BE2C (cell line): ENCODE results near the gene DHCR7.

ENCODE experiments used
- DNase-seq: peaks from one replicate; pipeline ENCODE4 v3.0.0-alpha.2; 2020
- H3K27me3 ChIP-seq: fragments of 250-450 bp; sonication (Bioruptor Pico); 2 replicates; pipeline ENCODE4 v1.5.1; 2020; ENCODE audit warnings: mild to moderate bottlenecking
- H3K36me3 ChIP-seq: fragments of 250-450 bp; sonication (Bioruptor Pico); 2 replicates; pipeline ENCODE4 v1.5.1; 2020; ENCODE audit warnings: mild to moderate bottlenecking
- H3K4me1 ChIP-seq: fragments of 250-450 bp; sonication (Bioruptor Pico); 2 replicates; pipeline ENCODE4 v1.5.1; 2020
- H3K4me3 ChIP-seq: 2 replicates; pipeline ENCODE4 v1.5.1; 2011; ENCODE audit warnings: low read depth, low read length
- H3K9me3 ChIP-seq: fragments of 250-450 bp; sonication (Bioruptor Pico); 2 replicates; pipeline ENCODE4 v1.5.1; 2020
- TF ChIP-seq, protein P1 (sequence below): IDR thresholded peaks from 2 replicates; pipeline ENCODE4 v1.5.1; 2012; ENCODE audit warnings: mild to moderate bottlenecking, low read depth, low read length

Gene DHCR7

DNA sequence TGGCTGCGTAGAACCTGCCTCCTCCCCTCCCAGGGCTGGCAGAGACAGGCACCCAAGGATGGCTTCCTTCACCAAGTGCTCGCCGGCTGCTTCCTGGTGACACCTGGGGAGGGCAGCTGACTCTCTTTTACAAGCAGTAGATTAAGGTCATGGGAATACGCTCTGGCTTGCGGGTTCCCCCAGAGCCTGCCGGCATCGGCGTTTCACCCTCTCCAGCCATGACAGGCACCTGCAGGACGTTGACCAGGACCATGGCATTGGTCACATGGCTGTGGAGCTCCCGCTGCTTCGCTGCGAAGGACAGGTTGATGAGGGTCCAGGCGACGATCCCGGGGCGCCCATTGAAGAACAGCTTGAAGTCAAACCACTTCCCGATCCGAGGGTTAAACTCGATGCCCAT is 9.5 kb downstream of the DHCR7 start:
- no peaks in the 10 kb centered on the region for H3K9me3 ChIP-seq
- TF ChIP-seq, protein P1, sequence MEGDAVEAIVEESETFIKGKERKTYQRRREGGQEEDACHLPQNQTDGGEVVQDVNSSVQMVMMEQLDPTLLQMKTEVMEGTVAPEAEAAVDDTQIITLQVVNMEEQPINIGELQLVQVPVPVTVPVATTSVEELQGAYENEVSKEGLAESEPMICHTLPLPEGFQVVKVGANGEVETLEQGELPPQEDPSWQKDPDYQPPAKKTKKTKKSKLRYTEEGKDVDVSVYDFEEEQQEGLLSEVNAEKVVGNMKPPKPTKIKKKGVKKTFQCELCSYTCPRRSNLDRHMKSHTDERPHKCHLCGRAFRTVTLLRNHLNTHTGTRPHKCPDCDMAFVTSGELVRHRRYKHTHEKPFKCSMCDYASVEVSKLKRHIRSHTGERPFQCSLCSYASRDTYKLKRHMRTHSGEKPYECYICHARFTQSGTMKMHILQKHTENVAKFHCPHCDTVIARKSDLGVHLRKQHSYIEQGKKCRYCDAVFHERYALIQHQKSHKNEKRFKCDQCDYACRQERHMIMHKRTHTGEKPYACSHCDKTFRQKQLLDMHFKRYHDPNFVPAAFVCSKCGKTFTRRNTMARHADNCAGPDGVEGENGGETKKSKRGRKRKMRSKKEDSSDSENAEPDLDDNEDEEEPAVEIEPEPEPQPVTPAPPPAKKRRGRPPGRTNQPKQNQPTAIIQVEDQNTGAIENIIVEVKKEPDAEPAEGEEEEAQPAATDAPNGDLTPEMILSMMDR, result no peak
- H3K4me3 ChIP-seq, result no peak overlapping the region
- peaks cover 32% of the 10 kb centered on the region for H3K36me3 ChIP-seq
- DNase-seq, result no peak
- H3K4me1 ChIP-seq, result no peaks in the 10 kb centered on the region
- H3K27me3 ChIP-seq, result no peaks in the 10 kb centered on the region

DNA sequence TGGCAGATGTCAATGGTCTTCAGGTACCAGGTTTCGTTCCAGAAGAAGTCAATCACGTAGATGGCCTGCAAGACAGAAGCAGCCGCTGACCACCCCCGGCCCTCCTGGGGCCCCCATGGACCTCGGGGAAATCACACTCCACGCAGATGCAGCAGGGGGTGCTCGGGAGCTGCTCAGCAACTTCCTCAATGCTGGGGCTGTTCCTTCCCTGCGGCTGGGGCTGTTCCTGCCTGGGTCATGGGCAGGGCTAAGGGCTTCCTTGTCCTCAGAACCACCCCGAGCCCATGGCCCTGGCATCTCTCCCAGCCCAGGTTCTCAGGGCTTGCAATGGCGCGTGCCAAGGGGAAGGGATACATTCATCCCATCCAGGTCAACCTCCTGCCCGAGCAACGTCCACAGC is 10.3 kb downstream of the DHCR7 start:
- no peaks in the 10 kb centered on the region for H3K27me3 ChIP-seq
- no peak overlapping the region for H3K4me3 ChIP-seq
- no peaks in the 10 kb centered on the region for H3K4me1 ChIP-seq
- H3K36me3 ChIP-seq, result peaks cover 24% of the 10 kb centered on the region
- DNase-seq, result no peak
- no peaks in the 10 kb centered on the region for H3K9me3 ChIP-seq
- TF ChIP-seq, protein P1, result no peak

DNA sequence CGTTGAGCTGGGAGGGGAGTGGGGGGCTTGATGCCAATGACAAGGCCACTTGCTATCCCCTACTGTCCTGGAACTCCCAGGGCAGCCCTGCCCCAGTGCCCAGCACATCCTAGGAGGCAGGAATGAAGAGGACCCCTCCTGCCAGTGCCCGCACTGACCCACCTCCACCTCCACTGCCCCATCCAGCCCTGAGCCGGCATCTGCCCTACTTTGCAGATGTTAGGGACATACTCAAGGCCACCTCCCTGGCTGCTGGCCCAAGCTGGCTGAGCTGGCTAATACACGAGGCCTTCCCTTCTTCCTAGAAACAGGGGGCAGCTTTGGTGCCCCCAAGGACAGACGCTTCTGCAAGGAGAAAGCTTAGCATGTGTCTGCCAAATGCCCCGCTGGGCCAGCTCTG is 10.8 kb downstream of the DHCR7 start:
- TF ChIP-seq, protein P1, result no peak
- H3K36me3 ChIP-seq, result peaks cover 23% of the 10 kb centered on the region
- H3K27me3 ChIP-seq, result no peaks in the 10 kb centered on the region
- DNase-seq, result no peak
- no peak overlapping the region for H3K4me3 ChIP-seq
- no peaks in the 10 kb centered on the region for H3K4me1 ChIP-seq
- no peaks in the 10 kb centered on the region for H3K9me3 ChIP-seq

DNA sequence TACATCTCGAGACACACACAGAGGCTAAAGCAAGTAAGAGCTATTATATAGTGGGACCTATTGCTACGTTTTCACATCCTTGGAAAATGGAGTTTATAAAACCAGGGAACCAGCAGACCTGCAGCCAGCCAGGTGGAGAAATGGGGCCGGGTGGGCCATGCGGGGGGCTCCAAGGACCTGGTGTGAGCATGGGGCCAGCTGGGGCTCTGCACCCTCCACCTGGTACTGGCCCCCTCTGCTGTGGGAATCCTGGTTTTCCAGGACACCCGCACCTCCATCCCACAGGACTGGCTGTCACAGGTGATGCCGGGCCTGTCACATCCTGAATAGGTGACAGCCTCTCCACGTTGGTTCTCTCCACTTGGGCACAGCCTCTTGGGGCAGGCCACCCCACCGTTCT is 11.3 kb downstream of the DHCR7 start:
- no peak for DNase-seq
- Histone ChIP-seq H3K4me1 (no peaks in the 10 kb centered on the region), H3K36me3 (peaks cover 23% of the 10 kb centered on the region), H3K27me3 (no peaks in the 10 kb centered on the region), H3K9me3 (no peaks in the 10 kb centered on the region), H3K4me3 (no peak overlapping the region)
- TF ChIP-seq, protein P1, result no peak

DNA sequence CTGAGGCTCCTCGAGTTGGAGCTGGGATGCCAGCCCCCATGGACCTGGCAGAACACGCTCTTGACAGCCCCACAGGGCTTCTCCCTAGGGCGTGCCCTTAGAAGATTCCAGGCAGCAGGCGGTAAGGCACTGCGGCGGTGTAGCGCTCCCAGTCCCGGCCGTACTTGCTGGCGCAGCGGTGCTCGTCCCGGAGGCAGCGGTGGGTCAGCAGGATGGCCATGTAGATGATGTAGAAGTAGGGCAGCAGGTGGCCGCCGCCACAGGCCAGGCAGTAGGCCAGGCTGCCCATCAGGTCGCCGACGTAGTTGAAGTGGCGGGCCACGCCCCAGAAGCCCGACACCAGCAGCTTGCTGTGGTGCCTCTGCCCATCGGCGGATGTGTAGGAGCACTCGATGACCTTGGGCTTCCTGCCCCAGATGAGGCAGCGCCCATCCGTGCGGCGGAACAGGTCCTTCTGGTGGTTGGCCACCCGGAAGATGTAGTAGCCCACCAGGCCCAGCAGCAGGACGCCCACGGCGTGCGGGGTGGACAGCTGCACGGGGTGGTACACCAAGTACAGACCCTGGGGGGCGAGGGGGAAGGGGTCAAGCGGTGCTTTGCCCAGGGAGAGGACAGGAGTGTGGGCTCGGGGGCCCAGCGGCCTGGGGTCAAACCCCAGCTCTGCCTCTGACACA is 12.8 kb downstream of the DHCR7 start:
- H3K4me1 ChIP-seq, result no peaks in the 10 kb centered on the region
- no peak overlapping the region for H3K4me3 ChIP-seq
- peaks cover 18% of the 10 kb centered on the region for H3K36me3 ChIP-seq
- TF ChIP-seq, protein P1, result no peak
- no peaks in the 10 kb centered on the region for H3K9me3 ChIP-seq
- no peaks in the 10 kb centered on the region for H3K27me3 ChIP-seq
- DNase-seq, result no peak

DNA sequence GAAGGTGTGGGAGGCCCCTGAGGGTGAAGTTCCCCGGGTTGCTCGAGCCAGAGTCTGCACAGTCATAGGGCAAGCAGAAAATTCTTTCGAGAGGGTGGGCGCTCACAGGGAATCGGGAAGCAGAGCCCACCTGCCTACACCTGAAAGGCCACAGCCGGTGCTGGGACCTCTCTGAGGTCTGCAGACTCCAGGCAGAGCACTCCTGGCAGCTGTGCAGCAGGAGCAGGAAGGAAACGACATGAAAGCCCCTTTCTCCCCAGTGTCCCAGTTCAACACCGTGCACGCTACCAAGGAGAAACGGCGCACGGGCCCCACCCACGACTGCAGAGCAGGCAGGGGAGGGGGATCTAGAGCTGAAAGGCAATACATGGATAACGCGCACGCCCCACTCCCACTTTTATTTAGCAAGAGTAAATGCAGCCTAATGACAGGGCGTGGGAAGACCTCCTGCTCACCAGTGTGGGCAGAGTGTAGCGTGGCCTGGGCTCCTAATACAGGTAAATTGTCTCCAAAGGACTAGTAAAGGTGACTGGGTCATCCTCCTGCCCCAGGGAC is 13.5 kb downstream of the DHCR7 start:
- no peak overlapping the region for H3K4me3 ChIP-seq
- TF ChIP-seq, protein P1, result no peak
- H3K9me3 ChIP-seq, result no peaks in the 10 kb centered on the region
- no peaks in the 10 kb centered on the region for H3K4me1 ChIP-seq
- no peaks in the 10 kb centered on the region for H3K27me3 ChIP-seq
- H3K36me3 ChIP-seq, result peaks cover 13% of the 10 kb centered on the region
- no peak for DNase-seq
